GM10847 (cell line): ENCODE results near the gene DHRS2.

Experiments used
- POLR2A ChIP-seq: IDR thresholded peaks from 2 replicates; pipeline ENCODE4 v1.6.1; 2011; ENCODE audit not compliant: insufficient read length; ENCODE audit errors: extremely low read depth

The DHRS2 gene

DNA sequence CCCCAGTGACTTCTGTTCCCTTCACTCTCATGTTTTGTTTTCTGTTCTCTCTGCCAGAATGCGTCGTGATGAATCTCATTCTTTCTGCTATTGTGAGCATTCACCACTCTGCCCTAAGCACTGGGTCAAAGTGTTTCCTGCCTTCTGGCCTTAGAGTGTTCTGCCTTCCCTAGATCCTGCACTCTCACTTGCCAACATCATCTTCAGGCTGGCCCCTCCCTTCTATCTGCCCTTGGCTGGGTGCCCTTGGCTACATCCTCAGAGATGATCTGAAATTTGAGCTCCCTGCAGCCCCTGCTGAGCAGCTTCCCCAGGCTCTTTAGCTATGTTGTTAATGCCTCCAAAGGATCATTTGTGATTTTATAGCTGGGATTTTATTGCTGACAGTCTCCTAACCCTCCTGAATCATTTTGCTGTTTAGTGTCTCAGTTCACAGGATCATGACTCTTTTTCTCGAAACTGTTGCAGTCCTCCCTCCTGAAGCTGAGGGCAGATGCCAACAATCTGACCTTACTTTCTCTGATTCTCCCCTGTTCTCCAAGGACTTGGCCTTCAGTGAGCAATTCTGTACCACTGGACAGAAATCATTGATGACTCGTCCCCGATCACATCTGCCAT is 4.5 kb downstream of the DHRS2 start:
- TF ChIP-seq POLR2A = no peak

DNA sequence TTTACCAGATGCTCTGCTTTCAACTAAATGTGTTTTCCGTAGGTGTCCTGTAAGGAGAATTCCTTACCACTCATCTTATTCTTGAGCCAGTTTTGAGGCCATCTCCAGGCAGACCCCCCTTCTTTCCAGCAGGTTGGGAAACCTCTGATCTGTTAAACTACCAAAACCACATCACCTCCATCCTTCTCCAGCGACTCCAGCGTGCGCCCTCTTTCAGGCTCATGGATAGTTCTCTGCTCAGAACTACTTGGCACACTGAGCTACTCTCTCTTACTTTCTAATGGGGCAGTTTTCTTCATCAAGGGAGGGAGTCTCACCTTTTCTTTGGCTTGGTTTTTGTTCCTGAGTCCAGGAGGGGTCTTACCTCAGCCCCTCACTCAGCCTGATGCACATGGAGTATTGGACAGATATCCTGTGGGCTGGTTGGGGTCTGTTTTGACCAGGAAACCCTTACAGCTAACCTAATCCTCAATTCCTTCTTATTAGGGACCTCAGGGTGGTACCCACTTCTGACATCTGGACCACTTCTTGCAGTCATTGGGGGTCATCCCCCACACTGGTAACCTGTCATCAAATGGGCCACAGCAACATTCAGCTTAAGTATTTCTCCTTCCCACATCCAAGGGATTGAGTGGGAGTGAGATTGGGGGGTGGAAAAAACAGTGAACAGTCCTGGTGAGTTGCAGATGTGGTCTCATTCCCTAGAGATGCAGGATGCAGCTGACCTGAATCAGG is 5.2 kb downstream of the DHRS2 start:
- no peak for TF ChIP-seq POLR2A

DNA sequence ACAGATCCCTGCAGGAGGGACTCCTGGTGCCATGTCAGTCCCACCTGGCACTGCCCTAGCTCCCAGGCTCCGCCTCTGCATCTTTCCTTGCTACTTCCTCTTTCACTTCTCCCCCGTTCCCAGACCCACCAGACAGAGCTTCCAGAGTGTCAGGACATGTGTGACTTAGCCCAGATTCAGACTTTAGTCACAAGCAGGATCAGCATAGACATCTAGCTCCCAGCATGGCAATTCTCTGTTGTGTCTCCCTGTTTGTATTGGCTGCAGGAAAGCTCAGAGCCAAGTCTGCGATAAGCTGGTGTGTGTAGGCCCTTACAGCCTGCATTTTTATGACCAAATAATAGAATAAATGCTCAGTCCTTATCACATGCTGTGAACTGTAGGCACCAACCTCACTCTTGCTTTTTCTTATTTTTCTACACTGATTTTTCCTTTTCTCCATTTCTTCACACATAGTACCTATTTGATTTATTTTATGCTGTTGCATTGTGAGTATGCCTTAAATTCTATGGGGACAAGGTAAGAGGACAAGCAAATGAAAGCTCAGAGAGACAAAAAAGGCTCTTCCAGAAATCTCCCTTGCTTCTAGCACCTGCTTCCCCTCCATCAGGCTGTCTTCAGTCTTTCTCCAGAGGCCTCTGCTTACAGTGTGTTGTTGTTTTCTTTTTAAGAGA is 5.9 kb downstream of the DHRS2 start:
- TF ChIP-seq POLR2A = no peak

DNA sequence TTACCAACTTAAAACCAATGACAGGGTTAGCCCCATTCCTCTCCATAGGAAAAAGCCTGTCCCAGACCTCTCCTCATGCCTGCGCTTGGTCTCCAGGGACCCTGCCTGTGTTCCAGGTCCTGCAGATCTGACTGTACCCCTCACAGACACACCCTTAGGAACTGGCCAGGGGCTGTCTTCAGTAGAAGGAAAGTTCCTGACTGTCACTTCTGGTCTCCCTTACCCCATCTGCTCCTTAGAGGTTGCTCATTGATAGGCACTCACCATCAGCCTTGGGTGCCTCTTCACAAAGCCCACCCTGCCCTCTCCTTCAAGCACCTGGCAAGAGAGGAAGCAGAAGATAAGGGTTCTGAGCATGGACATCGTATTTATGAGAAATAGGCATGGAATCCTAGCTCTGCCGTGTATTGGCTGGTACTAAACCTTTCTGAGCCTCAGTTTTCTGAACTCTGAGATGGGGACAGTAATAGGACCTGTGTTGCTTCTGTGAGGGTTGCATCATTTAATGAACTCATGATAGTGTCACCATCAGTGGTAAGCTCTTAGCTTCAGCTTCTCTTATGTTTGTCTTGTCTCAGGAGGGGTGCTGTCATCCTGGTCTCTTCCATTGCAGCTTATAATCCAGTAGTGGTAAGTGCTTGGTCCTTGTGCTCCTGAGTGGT is 7.5 kb downstream of the DHRS2 start:
- no peak for TF ChIP-seq POLR2A

DNA sequence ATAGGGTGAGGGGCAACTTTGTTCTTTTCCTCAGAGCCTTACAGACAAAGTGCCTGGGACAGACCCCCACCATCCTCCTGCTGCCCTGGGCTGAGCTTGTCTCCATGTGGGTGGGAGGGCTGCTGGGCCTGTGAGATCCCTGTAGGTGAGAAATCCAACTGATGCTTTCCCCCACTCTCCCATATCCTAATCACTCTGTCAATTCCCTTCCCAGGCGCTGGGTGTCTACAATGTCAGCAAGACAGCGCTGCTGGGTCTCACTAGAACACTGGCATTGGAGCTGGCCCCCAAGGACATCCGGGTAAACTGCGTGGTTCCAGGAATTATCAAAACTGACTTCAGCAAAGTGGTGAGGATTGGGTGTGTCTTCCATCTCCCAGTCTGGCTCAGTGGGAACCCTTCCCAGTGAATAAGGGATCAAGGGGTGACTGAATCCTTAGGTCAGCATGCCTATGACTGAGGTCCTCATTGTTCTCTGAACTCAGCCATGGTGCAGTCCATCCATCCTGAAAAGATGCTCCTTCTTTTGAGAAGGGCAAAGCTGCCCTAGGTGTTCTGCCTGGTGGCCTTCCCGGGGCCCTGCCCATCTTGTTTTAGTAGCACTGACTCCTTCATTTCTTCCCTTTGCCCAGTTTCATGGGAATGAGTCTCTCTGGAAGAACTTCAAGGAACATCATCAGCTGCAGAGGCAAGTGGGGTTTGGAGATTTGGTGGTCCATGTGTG is 8.2 kb downstream of the DHRS2 start:
- no peak for TF ChIP-seq POLR2A

DNA sequence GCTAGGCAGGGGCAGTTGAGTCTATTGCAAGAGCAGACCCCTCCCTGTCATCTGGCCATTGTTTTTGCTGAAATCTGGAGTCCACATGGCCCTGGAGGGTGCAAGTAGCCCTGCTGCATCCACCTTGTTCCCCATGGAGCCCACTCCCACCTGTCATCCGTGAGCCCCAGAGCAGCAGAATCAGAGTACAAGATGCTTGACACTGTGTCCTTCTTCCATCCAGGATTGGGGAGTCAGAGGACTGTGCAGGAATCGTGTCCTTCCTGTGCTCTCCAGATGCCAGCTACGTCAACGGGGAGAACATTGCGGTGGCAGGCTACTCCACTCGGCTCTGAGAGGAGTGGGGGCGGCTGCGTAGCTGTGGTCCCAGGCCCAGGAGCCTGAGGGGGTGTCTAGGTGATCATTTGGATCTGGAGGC is 8.8 kb downstream of the DHRS2 start:
- no peak for TF ChIP-seq POLR2A

DNA sequence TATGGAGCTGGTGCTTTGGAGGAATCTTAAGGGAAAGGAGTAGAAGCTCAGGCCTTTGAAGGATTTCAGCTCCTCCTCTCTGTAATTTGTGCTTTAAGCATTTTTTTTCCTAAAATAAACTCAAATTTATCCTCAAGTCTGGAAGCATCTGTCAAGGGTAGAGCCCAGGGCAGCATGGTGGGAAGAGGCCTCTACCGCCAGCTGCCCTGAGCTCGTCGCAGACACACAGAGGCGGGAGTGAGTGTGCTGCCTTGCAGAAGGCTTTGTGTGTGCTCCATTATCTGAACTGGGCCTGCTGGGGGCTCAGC is 9.3 kb downstream of the DHRS2 start:
- no peak for TF ChIP-seq POLR2A

DNA sequence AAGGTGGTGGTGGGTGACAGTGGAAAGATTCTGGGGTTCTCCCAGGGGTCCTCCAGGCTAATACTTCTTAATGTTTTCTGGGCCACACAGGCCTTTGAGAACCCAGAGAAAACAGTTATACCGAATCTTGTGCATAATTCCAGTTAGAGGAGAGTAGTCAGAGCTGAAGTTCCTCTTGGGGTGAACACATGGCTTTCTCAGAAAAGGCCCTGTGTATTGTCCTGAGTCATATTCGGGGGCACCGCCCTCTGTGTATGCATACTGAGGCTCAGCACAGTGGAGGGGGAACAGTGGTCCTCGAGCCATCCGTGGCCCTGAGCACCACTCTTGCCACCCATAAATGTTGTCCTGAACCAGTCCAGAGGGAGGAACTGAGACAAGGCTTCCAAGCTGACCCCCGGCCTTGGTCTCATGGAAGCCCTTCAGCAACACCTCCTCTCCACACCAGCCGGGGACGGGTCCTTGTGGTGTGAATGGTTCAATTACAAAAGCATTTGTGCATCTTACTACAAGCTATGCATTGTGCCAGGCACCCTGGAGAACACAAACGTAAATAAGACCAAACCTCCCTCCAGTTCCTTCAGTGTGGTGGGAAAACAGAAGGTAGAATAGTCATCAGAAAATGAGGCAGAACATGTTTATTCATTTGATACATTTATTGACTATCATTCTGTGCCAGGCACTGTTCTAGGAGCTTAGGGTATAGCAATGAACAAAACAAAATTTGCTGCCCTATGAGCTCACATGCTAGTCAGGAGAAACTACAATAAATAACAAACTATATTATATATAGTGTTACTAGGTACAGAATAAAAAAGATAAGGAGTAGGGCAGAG is 9.9 kb downstream of the DHRS2 start:
- TF ChIP-seq POLR2A = no peak

DNA sequence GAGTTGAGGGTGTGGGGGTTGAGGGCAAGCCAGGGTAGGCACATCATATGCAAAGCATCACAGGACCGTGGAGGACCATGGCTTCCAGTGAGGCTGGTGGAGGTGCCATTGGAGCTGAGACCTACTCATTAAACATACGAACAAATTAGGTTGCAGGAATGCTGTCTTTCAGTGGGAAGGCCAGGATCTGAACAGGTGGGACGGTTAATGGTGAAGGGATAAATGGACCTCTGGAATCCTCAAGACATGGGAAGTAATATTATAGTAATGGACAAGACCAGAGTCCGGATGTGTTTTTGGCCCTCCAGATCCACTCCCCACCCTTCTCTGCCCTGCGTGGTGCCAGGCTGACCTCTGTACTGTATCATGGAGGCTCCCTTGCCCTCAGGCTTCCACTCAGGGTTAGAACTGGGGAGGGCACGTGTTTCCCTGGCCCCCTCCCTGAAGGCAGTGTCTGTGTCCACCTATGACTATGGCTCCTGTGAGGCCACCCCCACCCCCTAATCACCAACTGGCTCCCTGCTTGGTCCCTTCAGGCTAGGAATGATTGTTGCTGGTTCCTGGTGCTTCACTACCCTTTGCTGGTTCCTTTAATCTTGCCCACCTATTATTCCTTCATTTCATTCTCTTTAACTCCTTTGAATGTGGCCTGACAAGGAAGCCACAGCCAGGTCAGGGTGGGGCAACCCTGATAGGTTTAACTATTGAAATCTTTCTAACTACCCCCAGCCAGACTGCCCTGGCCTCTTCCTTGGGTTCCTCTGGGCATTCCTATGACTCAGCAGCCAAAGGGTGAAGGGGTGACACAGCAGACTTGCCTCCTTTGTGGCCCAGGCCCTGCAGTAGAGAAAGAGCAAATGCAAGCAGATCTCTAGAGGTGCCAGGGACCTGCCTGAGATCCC is 10.7 kb downstream of the DHRS2 start:
- TF ChIP-seq POLR2A = no peak

DNA sequence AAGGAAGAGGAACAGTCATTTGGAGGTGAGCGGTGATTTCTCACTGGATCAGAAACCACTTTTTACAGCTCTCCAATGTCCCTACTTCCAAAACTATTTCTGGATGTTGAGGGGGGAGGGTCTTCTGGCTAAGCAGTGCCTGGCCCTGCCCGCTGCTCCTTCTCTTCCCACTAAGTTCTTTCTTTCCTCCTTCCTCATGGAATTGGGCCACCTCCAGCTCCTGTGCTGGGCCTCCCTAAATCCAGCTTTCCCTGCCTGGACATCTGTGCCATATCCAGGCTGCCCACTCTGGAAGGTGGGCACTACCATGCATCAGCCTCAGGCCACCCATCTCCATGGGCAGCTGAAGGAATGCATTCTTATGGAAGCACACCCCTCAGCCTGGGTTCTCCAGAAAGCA is 11.5 kb downstream of the DHRS2 start:
- no peak for TF ChIP-seq POLR2A

DNA sequence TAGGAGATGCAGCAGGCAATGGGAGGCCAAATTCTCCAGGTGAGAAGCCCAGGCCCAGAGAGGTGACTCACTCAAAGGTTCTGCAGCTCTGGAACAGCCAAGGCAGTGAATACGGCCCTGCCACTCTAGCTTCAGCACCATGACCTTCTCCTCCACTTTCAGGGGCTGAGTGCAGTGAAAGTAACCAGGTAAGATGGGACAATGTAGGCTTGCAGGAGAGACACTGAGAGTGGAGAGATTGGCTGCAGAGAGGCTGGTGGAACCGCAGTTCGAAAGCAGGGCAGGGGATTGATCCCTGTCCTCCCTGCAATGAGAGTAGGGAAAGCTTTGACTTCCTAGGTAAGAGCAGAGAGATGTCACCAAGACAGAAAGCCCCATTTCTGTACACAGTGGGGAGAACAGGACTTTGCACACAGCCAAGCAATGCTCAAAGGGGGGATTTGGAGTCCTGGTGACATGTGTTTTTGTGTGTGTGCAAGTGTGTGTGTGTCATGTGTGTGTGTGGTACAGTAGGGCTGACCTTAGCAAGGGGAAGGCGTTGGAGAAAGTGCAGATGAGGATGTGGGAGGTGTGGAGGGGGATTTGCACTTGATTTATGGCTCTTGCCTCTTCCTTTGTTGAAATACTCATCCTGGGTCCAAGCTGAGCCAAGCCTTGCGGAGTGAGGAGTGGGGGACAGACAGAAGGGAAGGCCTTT is 12.7 kb downstream of the DHRS2 start:
- no peak for TF ChIP-seq POLR2A

DNA sequence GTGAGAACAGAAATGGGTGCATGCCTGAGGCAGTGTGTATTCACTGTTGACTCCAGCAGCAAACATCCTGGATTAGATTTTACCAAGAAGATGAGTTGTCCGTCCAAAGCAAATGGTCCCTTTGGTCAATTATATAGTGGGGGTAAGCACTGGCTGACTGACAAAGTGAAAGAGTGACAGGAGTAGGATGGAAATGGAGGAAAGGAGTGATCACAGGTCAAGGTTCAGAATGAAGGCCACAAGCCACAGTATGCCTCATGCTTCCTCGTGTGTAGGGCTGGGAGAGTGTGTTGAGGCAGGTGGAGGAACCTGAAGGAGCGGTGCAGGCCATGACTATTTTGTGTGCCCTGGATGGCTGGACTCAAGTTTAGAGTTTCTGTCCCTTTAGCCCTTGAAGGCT is 14.3 kb downstream of the DHRS2 start:
- TF ChIP-seq POLR2A = no peak

DNA sequence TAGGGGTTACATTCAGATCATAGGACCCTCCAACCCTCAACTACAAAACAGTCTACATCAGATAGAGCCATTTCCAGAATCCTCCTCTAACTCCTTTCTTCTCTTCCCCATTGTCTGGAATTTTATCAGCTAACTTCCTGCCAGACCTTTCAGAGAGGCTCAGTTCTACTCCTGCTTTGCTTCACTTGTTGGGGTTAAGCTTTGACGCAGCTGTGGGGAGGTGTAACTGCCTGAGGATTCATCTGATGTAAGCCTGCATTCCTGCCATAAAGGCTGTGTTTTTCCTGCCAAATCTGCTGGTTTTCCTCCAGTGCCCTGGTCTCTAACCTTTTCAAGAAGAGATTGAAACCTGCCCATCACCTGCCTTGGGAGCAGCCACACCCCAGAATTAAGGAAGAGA is 16.9 kb downstream of the DHRS2 start:
- no peak for TF ChIP-seq POLR2A

DNA sequence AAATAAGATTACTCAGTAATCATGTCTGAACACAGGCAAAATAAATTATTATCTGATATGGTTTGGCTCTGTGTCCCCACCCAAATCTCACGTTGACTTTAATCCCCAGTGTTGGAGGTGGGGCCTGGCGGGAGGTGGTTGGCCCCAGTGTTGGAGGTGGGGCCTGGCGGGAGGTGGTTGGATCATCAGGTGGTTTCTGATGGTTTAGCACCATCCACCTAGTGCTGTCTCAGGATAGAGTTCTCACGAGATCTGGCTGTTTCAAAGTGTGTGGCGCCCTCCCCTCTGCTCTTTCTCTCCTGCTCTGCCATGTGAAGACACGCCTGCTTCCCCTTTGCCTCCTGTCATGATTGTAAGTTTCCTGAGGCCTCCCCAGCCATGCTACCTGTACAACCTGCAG is 18.1 kb downstream of the DHRS2 start:
- TF ChIP-seq POLR2A = no peak
